GM19468 (cell line): Measurements from ENCODE around the gene PSMB7.

Source experiments
- ATAC-seq: cut with Tn5 transposase; IDR thresholded peaks from one replicate; pipeline ENCODE4 v1.9.1; 2021; ENCODE audit warnings: mild to moderate bottlenecking, moderate library complexity, moderate number of reproducible peaks; ENCODE audit not compliant: unreplicated experiment; ENCODE audit errors: extremely low read depth

The PSMB7 gene

GRCh38 chr9:124332361-124333202, 82.7 kb downstream of the PSMB7 start:
- ATAC-seq: no peak

GRCh38 chr9:124331580-124331979, 83.7 kb downstream of the PSMB7 start:
- no peak for ATAC-seq

GRCh38 chr9:124330011-124330697, 85.1 kb downstream of the PSMB7 start:
- ATAC-seq: no peak

GRCh38 chr9:124329206-124329792, 85.9 kb downstream of the PSMB7 start:
- no peak for ATAC-seq

GRCh38 chr9:124328285-124328684, 87.0 kb downstream of the PSMB7 start:
- ATAC-seq: no peak

- ATAC-seq: no peak
Observed at GRCh38 chr9:124327491-124327890, 87.8 kb downstream of the PSMB7 start.

GRCh38 chr9:124326378-124326777, 88.9 kb downstream of the PSMB7 start:
- ATAC-seq: no peak

- no peak for ATAC-seq
Observed at GRCh38 chr9:124325816-124326215, 89.4 kb downstream of the PSMB7 start.

GRCh38 chr9:124323904-124324303, 91.3 kb downstream of the PSMB7 start:
- ATAC-seq: no peak

- ATAC-seq: no peak
Observed at GRCh38 chr9:124322618-124323432, 92.4 kb downstream of the PSMB7 start.

- ATAC-seq: no peak
Observed at GRCh38 chr9:124321935-124322334, 93.3 kb downstream of the PSMB7 start.

GRCh38 chr9:124321416-124321815, 93.8 kb downstream of the PSMB7 start:
- no peak for ATAC-seq

- no peak for ATAC-seq
Observed at GRCh38 chr9:124320062-124320973, 94.9 kb downstream of the PSMB7 start.

- ATAC-seq: no peak
Observed at GRCh38 chr9:124315882-124316281, 99.4 kb downstream of the PSMB7 start.

- ATAC-seq: no peak
Observed at GRCh38 chr9:124313940-124314339, 101.3 kb downstream of the PSMB7 start.

GRCh38 chr9:124312290-124313265, 102.7 kb downstream of the PSMB7 start:
- no peak for ATAC-seq

GRCh38 chr9:124311283-124311682, 104.0 kb downstream of the PSMB7 start:
- no peak for ATAC-seq

- ATAC-seq: no peak
Observed at GRCh38 chr9:124309667-124310084, 105.6 kb downstream of the PSMB7 start.
